IPS-20b (cell line): ENCODE measurements around the gene CYP19A1.

Source experiments
- H3K27ac ChIP-seq: one replicate; pipeline ENCODE4 v1.5.1; 2013; ENCODE audit warnings: low read length
- H3K27me3 ChIP-seq: 2 replicates; pipeline ENCODE4 v1.6.1; 2013; ENCODE audit warnings: mild to moderate bottlenecking, low read length, inconsistent platforms; ENCODE audit not compliant: insufficient read depth
- H3K36me3 ChIP-seq: 2 replicates; pipeline ENCODE4 v1.6.1; 2013; ENCODE audit warnings: low read depth, mild to moderate bottlenecking, inconsistent platforms, low read length, moderate library complexity; ENCODE audit not compliant: insufficient read depth
- H3K4me1 ChIP-seq: 2 replicates; pipeline ENCODE4 v1.6.1; 2013; ENCODE audit warnings: mild to moderate bottlenecking, control low read depth, inconsistent platforms, low read length, moderate library complexity; ENCODE audit not compliant: insufficient read depth
- H3K4me3 ChIP-seq: 2 replicates; pipeline ENCODE4 v1.5.1; 2013; ENCODE audit warnings: mild to moderate bottlenecking, low read length, inconsistent platforms
- H3K9ac ChIP-seq: 2 replicates; pipeline ENCODE4 v1.6.1; 2013; ENCODE audit warnings: low read depth, mild to moderate bottlenecking, inconsistent platforms, low read length, moderate library complexity
- H3K9me3 ChIP-seq: 2 replicates; pipeline ENCODE4 v1.6.1; 2013; ENCODE audit warnings: mild to moderate bottlenecking, low read depth, low read length, inconsistent platforms; ENCODE audit not compliant: insufficient read depth

Gene CYP19A1

GRCh38 chr15:51335087-51335486 lies 3.3 kb downstream of the CYP19A1 start:
- peaks cover 17% of the 10 kb centered on the region for H3K27me3 ChIP-seq
- H3K27ac ChIP-seq = no peak overlapping the region
- no peak overlapping the region for H3K4me3 ChIP-seq
- H3K9me3 ChIP-seq = no peaks in the 10 kb centered on the region
- no peak overlapping the region for H3K9ac ChIP-seq
- no peaks in the 10 kb centered on the region for H3K4me1 ChIP-seq
- H3K36me3 ChIP-seq = no peaks in the 10 kb centered on the region

- H3K4me3 ChIP-seq = no peak overlapping the region
- H3K9ac ChIP-seq = no peak overlapping the region
- H3K27me3 ChIP-seq = peaks cover 7% of the 10 kb centered on the region; the same call in 1 of the 2 replicates
- no peaks in the 10 kb centered on the region for H3K36me3 ChIP-seq
- H3K4me1 ChIP-seq = no peaks in the 10 kb centered on the region
- no peaks in the 10 kb centered on the region for H3K9me3 ChIP-seq
- H3K27ac ChIP-seq = no peak overlapping the region
Measured at GRCh38 chr15:51334011-51334451, 4.4 kb downstream of the CYP19A1 start.

- Histone ChIP-seq H3K9me3 (no peaks in the 10 kb centered on the region), H3K4me1 (no peaks in the 10 kb centered on the region), H3K9ac (no peak overlapping the region), H3K27ac (no peak overlapping the region), H3K27me3 (peaks cover 2% of the 10 kb centered on the region; the same call in 1 of the 2 replicates), H3K4me3 (no peak overlapping the region), H3K36me3 (no peaks in the 10 kb centered on the region)
Measured at GRCh38 chr15:51333571-51333970, 4.8 kb downstream of the CYP19A1 start.

GRCh38 chr15:51332206-51333147 lies 5.9 kb downstream of the CYP19A1 start:
- Histone ChIP-seq H3K27me3 (no peaks in the 10 kb centered on the region; the same call in 1 of the 2 replicates), H3K4me1 (no peaks in the 10 kb centered on the region), H3K27ac (no peak overlapping the region)

GRCh38 chr15:51331141-51331540 lies 7.3 kb downstream of the CYP19A1 start:
- Histone ChIP-seq H3K27me3 (no peaks in the 10 kb centered on the region), H3K27ac (no peak overlapping the region), H3K9me3 (no peaks in the 10 kb centered on the region), H3K4me1 (no peaks in the 10 kb centered on the region), H3K4me3 (no peak overlapping the region), H3K9ac (no peak overlapping the region), H3K36me3 (no peaks in the 10 kb centered on the region)

More at GRCh38 chr15:51332206-51333147, 5.9 kb downstream of the CYP19A1 start:
- Histone ChIP-seq H3K4me3 (no peak overlapping the region), H3K36me3 (no peaks in the 10 kb centered on the region), H3K9me3 (no peaks in the 10 kb centered on the region), H3K9ac (no peak overlapping the region)

- no peaks in the 10 kb centered on the region for H3K36me3 ChIP-seq
Measured at GRCh38 chr15:51328926-51329325, 9.5 kb downstream of the CYP19A1 start.

GRCh38 chr15:51327081-51327480 lies 11.3 kb downstream of the CYP19A1 start:
- no peaks in the 10 kb centered on the region for H3K36me3 ChIP-seq

More at GRCh38 chr15:51328926-51329325, 9.5 kb downstream of the CYP19A1 start:
- Histone ChIP-seq H3K4me1 (no peaks in the 10 kb centered on the region), H3K9ac (no peak overlapping the region), H3K27me3 (no peaks in the 10 kb centered on the region), H3K9me3 (no peaks in the 10 kb centered on the region), H3K4me3 (no peak overlapping the region), H3K27ac (no peak overlapping the region)

GRCh38 chr15:51325167-51325566 lies 13.2 kb downstream of the CYP19A1 start:
- no peak overlapping the region for H3K27ac ChIP-seq
- H3K9ac ChIP-seq = no peak overlapping the region
- no peaks in the 10 kb centered on the region for H3K9me3 ChIP-seq
- no peaks in the 10 kb centered on the region for H3K27me3 ChIP-seq
- no peak overlapping the region for H3K4me3 ChIP-seq
- no peaks in the 10 kb centered on the region for H3K36me3 ChIP-seq
- H3K4me1 ChIP-seq = no peaks in the 10 kb centered on the region

More at GRCh38 chr15:51327081-51327480, 11.3 kb downstream of the CYP19A1 start:
- Histone ChIP-seq H3K9me3 (no peaks in the 10 kb centered on the region), H3K27me3 (no peaks in the 10 kb centered on the region), H3K27ac (no peak overlapping the region), H3K9ac (no peak overlapping the region), H3K4me3 (no peak overlapping the region), H3K4me1 (no peaks in the 10 kb centered on the region)

GRCh38 chr15:51323749-51324148 lies 14.6 kb downstream of the CYP19A1 start:
- H3K4me1 ChIP-seq = no peaks in the 10 kb centered on the region
- H3K4me3 ChIP-seq = no peak overlapping the region
- no peak overlapping the region for H3K27ac ChIP-seq
- no peaks in the 10 kb centered on the region for H3K36me3 ChIP-seq
- H3K9me3 ChIP-seq = no peaks in the 10 kb centered on the region
- no peaks in the 10 kb centered on the region for H3K27me3 ChIP-seq
- H3K9ac ChIP-seq = no peak overlapping the region

GRCh38 chr15:51322621-51323296 lies 15.6 kb downstream of the CYP19A1 start:
- Histone ChIP-seq H3K27me3 (no peaks in the 10 kb centered on the region), H3K27ac (no peak overlapping the region), H3K9me3 (no peaks in the 10 kb centered on the region), H3K4me3 (no peak overlapping the region), H3K9ac (no peak overlapping the region), H3K36me3 (no peaks in the 10 kb centered on the region), H3K4me1 (no peaks in the 10 kb centered on the region)

GRCh38 chr15:51321316-51321715 lies 17.1 kb downstream of the CYP19A1 start:
- H3K27me3 ChIP-seq = no peaks in the 10 kb centered on the region
- no peaks in the 10 kb centered on the region for H3K36me3 ChIP-seq
- no peaks in the 10 kb centered on the region for H3K4me1 ChIP-seq
- no peak overlapping the region for H3K9ac ChIP-seq
- no peaks in the 10 kb centered on the region for H3K9me3 ChIP-seq
- H3K4me3 ChIP-seq = no peak overlapping the region
- H3K27ac ChIP-seq = no peak overlapping the region
